ENCODE measurements around the gene MYO10. TPM values are rescaled to one million over a fixed set of nuclear protein-coding genes. Genes with fewer than 3 reads are reported as not detected.

The MYO10 gene
- total RNA-seq, 1 donor from 2014 or later, result 67.0 TPM

- H3K4me1 ChIP-seq, result peaks cover 12% of the 10 kb centered on the region
- H3K4me3 ChIP-seq, result no peak overlapping the region
- H3K9me3 ChIP-seq, result no peaks in the 10 kb centered on the region
- DNase-seq (peak; percentile 66), ATAC-seq (peak; percentile 65)
- intact Hi-C loops (cut with DNase I), result no loop called here
- peaks cover 71% of the 10 kb centered on the region for H3K36me3 ChIP-seq
- no peaks in the 10 kb centered on the region for H3K27me3 ChIP-seq
- TF ChIP-seq CTCF (IDR thresholded peaks at IDR 0.05), result peak; percentile 32
- H3K27ac ChIP-seq, result no peak overlapping the region
Measured at GRCh38 chr5:16666883-16667398, 269.1 kb downstream of the MYO10 start.

- H3K27ac ChIP-seq, result no peak overlapping the region
- DNase-seq, result no peak
- no peak for ATAC-seq
- H3K4me1 ChIP-seq, result peaks cover 12% of the 10 kb centered on the region
- H3K36me3 ChIP-seq, result peaks cover 64% of the 10 kb centered on the region
- TF ChIP-seq CTCF (IDR thresholded peaks at IDR 0.05), result no peak
- H3K9me3 ChIP-seq, result no peaks in the 10 kb centered on the region
- no peaks in the 10 kb centered on the region for H3K27me3 ChIP-seq
- no peak overlapping the region for H3K4me3 ChIP-seq
- intact Hi-C loops (cut with DNase I), result no loop called here
Measured at GRCh38 chr5:16666130-16666882, 269.8 kb downstream of the MYO10 start.

- no peak for TF ChIP-seq CTCF (IDR thresholded peaks at IDR 0.05)
- Histone ChIP-seq H3K4me3 (no peak overlapping the region), H3K36me3 (peaks cover 57% of the 10 kb centered on the region), H3K9me3 (no peaks in the 10 kb centered on the region), H3K27ac (no peak overlapping the region), H3K27me3 (no peaks in the 10 kb centered on the region), H3K4me1 (peaks cover 12% of the 10 kb centered on the region)
- no peak for DNase-seq
- ATAC-seq, result no peak
- intact Hi-C loops (cut with DNase I), result no loop called here
Measured at GRCh38 chr5:16665601-16666000, 270.5 kb downstream of the MYO10 start.

GRCh38 chr5:16664368-16664767, 271.7 kb downstream of the MYO10 start:
- H3K27ac ChIP-seq, result no peak overlapping the region
- TF ChIP-seq CTCF (IDR thresholded peaks at IDR 0.05), result no peak
- no peaks in the 10 kb centered on the region for H3K9me3 ChIP-seq
- peaks cover 48% of the 10 kb centered on the region for H3K36me3 ChIP-seq
- H3K4me1 ChIP-seq, result peaks cover 6% of the 10 kb centered on the region
- H3K4me3 ChIP-seq, result no peak overlapping the region
- no peak for ATAC-seq
- no peak for DNase-seq
- intact Hi-C loops (cut with DNase I), result no loop called here
- no peaks in the 10 kb centered on the region for H3K27me3 ChIP-seq

- intact Hi-C loops (cut with DNase I), result no loop called here
- no peaks in the 10 kb centered on the region for H3K9me3 ChIP-seq
- DNase-seq (no peak), ATAC-seq (no peak)
- H3K36me3 ChIP-seq, result peaks cover 42% of the 10 kb centered on the region
- no peak for TF ChIP-seq CTCF (IDR thresholded peaks at IDR 0.05)
- H3K4me3 ChIP-seq, result no peak overlapping the region
- H3K27ac ChIP-seq, result no peak overlapping the region
- peaks cover 3% of the 10 kb centered on the region for H3K4me1 ChIP-seq
- H3K27me3 ChIP-seq, result no peaks in the 10 kb centered on the region
Measured at GRCh38 chr5:16663840-16664239, 272.2 kb downstream of the MYO10 start.
